Measurements from ENCODE around the gene PAXX. TPM values are rescaled to one million over a fixed set of nuclear protein-coding genes. Genes with fewer than 3 reads are reported as not detected.

Gene PAXX
- total RNA-seq, 1 donor from 2014 or later: 8.3 TPM

GRCh38 chr9:136979769-136980587 is 12.2 kb upstream of the PAXX start:
- peaks cover 2% of the 10 kb centered on the region for H3K4me1 Mint-ChIP-seq (ENCODE audit: unreplicated experiment)
- DNase-seq (ENCODE audit: low spot score): no peak
- no peak overlapping the region for H3K27ac Mint-ChIP-seq (ENCODE audit: unreplicated experiment)

GRCh38 chr9:136980669-136981478 is 11.3 kb upstream of the PAXX start:
- Mint-ChIP-seq H3K4me1 (ENCODE audit: unreplicated experiment) (peaks cover 2% of the 10 kb centered on the region), H3K4me3 (ENCODE audit: unreplicated experiment) (no peak overlapping the region), H3K36me3 (ENCODE audit: low read depth, unreplicated experiment) (peaks cover 9% of the 10 kb centered on the region), H3K9me3 (ENCODE audit: unreplicated experiment) (no peaks in the 10 kb centered on the region), H3K27me3 (ENCODE audit: unreplicated experiment) (peaks cover 11% of the 10 kb centered on the region), H3K27ac (ENCODE audit: unreplicated experiment) (no peak overlapping the region)
- no peak for TF ChIP-seq CTCF (IDR thresholded peaks at IDR 0.05; ENCODE audit: unreplicated experiment)
- DNase-seq (ENCODE audit: low spot score): no peak

More at GRCh38 chr9:136979769-136980587, 12.2 kb upstream of the PAXX start:
- Mint-ChIP-seq H3K36me3 (ENCODE audit: low read depth, unreplicated experiment) (peaks cover 9% of the 10 kb centered on the region), H3K4me3 (ENCODE audit: unreplicated experiment) (no peak overlapping the region), H3K27me3 (ENCODE audit: unreplicated experiment) (peaks cover 11% of the 10 kb centered on the region), H3K9me3 (ENCODE audit: unreplicated experiment) (no peaks in the 10 kb centered on the region)
- TF ChIP-seq CTCF (IDR thresholded peaks at IDR 0.05; ENCODE audit: unreplicated experiment): no peak

GRCh38 chr9:136981588-136982231 is 10.5 kb upstream of the PAXX start:
- no peaks in the 10 kb centered on the region for H3K9me3 Mint-ChIP-seq (ENCODE audit: unreplicated experiment)
- no peak overlapping the region for H3K27ac Mint-ChIP-seq (ENCODE audit: unreplicated experiment)
- H3K4me1 Mint-ChIP-seq (ENCODE audit: unreplicated experiment): peaks cover 2% of the 10 kb centered on the region
- no peak for DNase-seq (ENCODE audit: low spot score)
- H3K27me3 Mint-ChIP-seq (ENCODE audit: unreplicated experiment): peaks cover 15% of the 10 kb centered on the region
- no peak overlapping the region for H3K4me3 Mint-ChIP-seq (ENCODE audit: unreplicated experiment)
- TF ChIP-seq CTCF (IDR thresholded peaks at IDR 0.05; ENCODE audit: unreplicated experiment): no peak
- peaks cover 9% of the 10 kb centered on the region for H3K36me3 Mint-ChIP-seq (ENCODE audit: low read depth, unreplicated experiment)

- no peak for TF ChIP-seq CTCF (IDR thresholded peaks at IDR 0.05; ENCODE audit: unreplicated experiment)
- Mint-ChIP-seq H3K4me1 (ENCODE audit: unreplicated experiment) (peaks cover 2% of the 10 kb centered on the region), H3K4me3 (ENCODE audit: unreplicated experiment) (peak within 1 kb of the TSS; percentile 52), H3K27me3 (ENCODE audit: unreplicated experiment) (peaks cover 14% of the 10 kb centered on the region), H3K27ac (ENCODE audit: unreplicated experiment) (no peak within 1 kb of the TSS), H3K9me3 (ENCODE audit: unreplicated experiment) (no peaks in the 10 kb centered on the region), H3K36me3 (ENCODE audit: low read depth, unreplicated experiment) (peaks cover 9% of the 10 kb centered on the region)
- DNase-seq (ENCODE audit: low spot score): no peak
Observed at GRCh38 chr9:136982232-136983051, 9.8 kb upstream of the PAXX start, which contains the start of gene LCNL1. Gene LCNL1 (plus strand): TSS chr9:136982993. CDS start chr9:136983587, 594 bp downstream.

Measured in endothelial cell (in vitro differentiated cells).